ENCODE measurements around the gene MECP2.

MECP2 gene

DNA sequence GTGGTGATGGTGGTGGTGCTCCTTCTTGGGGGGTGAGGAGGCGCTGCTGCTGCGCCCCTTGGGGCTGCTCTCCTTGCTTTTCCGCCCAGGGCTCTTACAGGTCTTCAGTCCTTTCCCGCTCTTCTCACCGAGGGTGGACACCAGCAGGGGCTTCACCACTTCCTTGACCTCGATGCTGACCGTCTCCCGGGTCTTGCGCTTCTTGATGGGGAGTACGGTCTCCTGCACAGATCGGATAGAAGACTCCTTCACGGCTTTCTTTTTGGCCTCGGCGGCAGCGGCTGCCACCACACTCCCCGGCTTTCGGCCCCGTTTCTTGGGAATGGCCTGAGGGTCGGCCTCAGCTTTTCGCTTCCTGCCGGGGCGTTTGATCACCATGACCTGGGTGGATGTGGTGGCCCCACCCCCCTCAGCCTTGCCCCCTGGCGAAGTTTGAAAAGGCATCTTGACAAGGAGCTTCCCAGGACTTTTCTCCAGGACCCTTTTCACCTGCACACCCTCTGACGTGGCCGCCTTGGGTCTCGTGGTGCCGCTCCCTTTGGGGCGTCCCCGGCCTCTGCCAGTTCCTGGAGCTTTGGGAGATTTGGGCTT lies 66.7 kb downstream of the MECP2 start:
- DNase-seq: no peak

DNA sequence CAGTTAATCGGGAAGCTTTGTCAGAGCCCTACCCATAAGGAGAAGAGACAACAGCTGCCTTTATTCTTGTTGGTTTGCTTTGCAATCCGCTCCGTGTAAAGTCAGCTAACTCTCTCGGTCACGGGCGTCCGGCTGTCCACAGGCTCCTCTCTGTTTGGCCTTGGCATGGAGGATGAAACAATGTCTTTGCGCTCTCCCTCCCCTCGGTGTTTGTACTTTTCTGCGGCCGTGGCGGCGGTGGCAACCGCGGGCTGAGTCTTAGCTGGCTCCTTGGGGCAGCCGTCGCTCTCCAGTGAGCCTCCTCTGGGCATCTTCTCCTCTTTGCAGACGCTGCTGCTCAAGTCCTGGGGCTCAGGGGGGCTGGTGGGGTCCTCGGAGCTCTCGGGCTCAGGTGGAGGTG lies 67.3 kb downstream of the MECP2 start:
- no peak for DNase-seq

DNA sequence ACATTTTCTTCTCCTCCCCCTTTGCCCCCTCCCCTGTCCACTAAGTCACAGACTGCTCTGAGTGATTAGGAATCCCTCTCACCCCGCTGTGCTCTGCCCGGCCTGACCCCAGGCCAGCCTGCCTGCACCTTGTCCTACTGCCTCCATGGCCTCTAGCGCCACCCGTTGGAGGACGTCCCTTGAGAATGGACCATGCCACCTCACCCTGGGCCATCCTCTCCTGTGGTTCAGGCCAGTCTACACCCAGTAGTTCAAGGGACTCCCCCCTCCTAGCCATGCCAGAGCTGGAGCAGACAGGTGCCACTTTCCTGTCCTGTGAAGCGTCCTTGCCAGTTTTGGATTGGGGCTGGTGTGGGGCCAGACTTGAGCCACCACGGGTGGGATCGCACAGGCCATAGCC lies 68.1 kb downstream of the MECP2 start:
- DNase-seq: no peak

DNA sequence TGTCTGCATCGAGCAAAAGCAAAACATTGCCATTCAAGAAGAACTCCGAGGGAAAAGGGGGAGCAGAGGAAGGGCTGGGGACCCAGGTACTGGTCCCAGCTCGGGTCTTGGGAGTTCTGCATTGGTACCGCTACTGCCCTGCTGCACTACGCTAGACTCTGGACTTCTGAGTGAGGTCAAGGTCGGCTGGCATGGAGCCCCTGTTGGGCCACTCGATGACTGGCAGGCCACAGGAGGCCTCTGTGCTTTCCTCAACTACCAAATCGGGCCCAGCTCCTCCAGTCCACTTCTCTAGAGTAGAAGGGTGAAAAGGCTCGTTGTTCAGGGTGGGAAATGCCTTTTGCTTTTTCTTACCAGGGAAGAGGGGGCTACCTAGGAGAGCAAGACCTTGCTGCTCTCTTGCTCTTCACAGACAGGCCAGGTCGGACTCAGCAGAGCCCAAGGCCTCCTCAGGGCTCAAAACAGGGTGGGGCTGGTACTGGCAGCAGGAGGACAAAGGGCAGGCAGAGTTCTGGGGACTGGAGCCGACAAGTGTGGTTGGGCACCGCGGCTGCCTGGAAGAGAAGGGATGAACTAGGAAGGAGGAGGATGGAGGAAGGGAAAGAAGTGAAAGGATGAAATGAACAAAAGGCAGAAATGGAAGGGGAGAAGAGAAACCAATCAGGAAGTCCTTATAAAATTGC lies 68.9 kb downstream of the MECP2 start:
- no peak for DNase-seq

DNA sequence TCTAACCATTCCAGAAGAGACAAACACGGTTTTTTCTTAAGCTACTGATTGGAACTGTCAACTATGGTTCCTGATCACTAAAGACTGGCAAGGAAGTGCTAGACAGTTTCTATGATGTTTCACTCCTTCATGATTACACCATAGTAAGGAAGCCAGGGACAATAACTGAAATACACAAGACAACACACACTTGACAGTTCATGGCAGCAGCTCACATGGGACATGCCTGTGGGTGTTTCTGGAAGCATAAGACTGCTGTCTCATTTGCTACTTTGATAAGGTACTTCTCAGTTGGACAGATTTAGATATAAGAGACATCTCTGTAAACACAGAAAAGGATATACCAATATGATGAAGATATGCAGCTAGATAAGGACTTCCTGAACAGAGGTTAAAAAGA lies 69.5 kb downstream of the MECP2 start:
- DNase-seq: no peak

DNA sequence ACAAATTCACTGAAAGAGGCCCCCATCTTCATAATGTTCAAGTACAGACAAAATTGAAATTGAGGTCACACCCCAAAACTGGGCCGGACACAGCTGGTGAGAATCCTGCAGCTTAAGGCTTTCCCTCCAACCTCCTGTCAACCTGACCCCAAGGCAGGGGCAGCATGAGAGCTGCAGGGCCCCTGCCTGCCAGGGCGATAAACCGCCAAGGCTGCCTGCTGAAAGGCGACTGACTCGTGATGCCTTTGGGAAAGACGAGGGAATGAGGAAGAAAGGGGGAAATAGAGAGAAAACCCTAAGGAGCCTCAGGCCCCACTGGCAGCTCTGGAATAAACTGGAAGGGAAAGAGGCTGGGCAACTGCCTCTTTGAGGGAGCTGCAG lies 70.5 kb downstream of the MECP2 start:
- no peak for DNase-seq

DNA sequence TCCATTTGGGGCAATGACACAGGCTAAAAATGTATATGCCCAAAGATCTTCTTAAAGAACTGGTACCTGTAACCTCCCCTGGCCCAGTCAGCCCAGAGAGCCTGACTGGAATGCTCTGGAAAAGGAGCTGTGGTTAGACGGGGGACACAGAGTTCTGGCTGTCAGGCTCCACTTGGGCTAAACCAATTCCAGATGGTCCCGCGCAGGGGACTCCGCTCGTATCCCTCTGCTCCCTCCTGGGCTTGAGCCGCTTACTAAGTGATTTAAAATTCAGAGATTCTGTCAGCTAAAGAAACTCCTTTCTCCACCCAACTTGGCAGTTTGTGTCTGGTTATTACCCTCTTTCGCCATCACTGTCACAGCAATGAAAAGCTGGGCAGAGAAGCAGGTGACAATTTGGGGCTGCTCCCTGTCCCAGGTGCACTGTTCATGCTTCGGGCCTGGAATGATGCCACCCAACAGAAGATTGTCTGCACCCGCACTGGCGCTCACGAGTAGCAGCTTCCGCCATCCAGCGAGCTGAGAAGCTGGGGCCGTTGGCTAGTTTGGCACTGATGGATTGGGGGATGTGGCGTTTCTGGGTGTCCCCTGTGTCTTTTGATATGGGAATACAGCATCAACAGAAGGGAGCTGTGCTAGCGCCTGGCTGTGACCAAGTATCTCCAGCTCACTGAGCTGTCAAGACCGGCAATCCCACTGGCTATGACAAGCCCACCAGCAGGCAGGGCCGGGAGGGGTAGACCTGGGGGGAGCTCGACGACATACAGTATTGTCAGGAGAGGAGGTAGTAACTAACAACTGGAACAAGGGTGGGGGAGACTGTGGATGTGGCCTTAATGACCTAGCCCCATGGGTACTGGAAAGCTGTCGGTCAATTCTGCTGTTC lies 71.1 kb downstream of the MECP2 start:
- no peak for DNase-seq

DNA sequence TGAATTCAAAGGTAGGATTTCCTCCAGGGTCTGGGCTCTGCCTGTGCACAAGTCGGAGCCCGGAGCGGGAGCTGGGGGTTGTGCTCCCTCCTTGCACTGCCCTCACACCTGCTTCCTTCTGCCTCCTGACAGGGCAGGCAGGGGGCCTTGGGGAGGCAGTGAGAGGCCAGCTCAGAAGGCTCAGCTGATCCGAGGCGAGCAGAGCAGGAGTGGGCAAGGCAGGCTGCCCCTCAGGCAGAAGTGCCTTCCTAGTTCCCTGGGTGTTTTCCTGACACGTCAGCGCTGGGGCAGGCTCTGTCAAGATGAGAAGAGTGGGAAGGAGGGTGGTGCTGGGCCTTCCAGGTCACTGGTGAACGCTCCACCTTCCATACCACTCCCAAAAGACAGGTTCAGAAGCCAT lies 72.3 kb downstream of the MECP2 start:
- no peak for DNase-seq

DNA sequence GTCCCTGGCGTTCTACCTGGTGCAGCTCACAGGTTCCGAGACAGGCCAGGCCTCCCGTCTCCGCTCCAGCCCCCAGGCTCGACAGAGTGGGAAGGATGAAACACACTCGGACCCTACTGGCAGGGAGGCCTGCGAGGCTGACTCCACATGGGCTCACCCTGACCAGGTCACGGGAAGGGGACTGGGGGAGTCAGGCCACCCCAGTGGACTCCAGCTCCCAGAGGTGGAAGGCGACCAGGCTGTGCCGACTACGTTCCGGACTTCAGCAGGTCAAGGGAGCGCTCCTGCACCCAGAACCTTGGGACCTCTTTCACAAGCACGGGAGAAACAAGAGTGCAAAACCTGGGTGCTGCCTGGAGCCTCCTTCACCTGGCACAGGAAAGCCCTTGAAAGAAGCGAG lies 73.2 kb downstream of the MECP2 start:
- DNase-seq: no peak

DNA sequence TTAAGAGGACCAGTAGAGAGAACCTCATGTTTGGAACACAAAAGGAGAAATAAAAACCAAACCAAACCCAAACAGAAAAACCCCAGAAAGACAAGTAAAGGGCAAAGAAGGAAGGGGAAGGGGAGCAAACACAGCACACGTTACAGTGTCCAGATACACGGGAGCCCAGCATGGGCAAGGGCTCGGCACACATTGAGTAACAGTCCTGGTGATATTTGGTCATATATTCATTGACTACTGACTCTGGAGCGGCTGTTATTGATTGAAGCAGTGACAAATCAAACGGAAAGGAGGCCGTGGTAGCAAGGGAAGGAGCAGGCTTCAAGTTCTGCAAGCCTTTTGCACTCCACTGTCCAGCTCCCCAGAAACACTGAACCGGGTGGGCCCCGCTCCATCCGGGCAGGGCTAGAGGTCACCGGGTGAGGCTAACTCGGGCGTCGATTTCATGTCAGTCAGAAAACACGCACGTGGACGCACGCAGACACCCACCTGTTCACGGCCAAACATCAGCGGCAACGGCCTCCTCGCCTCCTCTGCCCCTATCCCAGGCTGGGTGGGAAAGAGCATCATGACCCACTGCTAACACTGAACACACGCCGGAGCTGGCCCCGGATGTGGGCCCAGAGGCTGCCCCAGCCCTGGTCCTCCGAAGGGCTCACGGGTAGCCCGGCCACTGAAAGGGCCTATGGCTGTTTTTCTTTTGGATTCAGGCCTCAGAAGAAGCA lies 74.1 kb downstream of the MECP2 start:
- no peak for DNase-seq

DNA sequence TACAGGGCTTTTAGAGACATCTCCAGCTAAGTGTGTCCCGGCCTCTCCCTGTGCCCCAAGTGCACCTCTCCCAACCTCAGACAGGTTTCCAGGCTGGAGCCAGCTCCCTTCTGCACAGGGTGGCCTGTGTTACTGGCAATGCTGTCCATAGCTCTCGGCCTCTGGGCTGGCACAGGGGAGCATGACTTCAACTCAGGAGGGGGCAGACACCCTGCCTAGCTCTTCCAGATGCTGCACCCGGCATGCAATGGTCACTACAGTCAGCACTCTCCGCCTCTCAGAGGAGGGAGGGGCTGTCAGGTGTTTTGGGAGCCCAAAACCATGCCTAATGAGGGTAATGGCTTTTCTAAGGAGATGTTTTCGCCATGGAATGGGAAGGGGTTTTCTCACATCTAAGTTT lies 75.4 kb downstream of the MECP2 start:
- no peak for DNase-seq

DNA sequence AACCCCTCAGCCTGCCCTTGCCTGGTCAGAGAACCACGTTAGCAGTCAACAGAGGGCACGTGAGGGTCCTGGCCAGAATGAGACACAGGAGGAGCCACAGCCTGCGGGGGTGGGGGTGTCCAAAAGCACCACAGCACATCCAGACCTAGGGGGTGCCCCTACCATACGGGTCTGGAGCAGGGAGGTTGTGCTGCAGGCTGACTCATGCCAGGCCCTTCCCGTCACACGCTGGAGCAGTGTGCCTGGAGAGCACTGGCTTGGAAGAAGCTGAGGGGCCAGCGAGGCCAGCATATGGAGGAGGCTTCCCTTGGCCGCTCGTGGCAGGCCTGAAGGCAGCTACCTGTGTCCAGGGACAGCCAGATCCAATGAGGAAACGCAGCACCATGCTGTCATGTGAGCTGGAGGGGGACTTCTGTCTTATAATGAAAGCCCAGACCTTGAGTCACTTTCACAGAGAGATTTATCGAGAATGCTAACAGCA lies 76.3 kb downstream of the MECP2 start:
- DNase-seq: no peak

DNA sequence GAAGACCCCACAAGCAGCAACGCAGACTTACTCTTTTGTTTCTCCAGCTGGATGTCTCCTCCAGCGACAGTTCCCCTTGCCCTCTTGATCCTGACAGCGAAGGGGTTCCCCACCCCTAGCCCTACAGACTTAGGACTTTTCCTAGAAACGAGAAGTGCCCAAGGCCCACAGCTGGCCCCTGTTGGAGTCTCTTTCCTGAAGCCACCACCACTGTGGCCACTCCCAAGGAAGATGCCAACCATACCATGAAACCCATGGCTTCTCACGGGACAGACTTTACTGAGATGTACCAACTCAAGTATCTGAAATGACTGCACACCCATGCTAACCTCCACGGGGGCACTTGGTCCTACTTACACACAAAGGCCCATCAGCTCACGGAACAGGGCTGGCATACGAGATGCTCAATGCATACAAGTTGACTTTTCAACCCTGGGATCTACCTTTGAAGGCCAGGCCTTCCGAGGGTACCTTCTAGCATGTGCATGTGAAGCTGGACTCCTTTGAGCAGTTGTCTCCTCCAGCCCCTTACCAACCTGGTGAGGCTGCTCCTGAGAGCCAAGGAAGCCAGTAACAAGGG lies 76.9 kb downstream of the MECP2 start:
- DNase-seq: no peak

DNA sequence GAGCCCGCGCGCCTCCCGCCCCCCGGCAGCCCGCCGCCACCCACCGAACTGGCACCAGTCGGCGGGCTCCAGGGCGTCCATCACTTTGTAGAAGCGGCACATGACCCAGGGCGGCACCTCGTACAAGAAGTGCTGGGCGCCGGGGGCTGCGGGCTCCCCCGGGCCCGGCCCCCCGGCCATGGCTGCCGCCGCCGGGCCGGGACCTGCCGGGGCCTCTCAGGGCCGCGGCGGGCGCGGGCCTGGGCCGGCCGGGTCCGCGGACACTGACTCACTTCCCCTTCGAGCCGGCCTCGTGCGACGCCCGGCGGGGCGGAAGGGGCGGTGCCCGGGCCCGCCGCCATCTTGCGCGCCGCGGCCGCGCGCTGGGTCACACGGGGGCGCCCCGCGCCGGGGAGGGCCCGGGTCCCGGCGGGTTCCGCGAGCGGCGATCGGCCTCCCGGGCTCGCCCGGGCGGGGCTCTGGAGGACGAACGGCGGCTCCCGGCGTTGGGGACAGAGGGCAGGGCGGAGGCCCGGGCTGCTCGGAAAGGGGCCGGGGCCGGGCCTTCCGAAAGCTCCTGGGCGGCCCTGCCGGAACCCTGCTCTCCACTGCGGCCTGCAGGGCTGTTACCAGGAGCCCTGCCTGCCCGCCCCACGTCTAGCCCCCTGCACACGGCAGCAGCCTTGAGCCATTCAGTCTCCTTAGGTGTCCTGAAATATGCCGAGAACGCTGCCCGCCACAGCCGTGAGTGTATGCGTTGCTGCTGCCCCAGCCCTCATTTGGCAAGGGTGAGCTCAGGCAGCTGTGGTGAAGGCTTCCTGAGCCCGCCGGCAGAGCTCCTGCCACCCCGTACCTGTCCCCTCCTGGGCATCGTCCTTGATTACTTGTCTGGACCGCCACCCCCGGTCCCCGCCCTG lies 77.6 kb downstream of the MECP2 start, which contains the start of gene IRAK1:
Gene IRAK1 (minus strand): TSS at position 270 of the 896 bp plus-strand sequence. CDS start 90 bp downstream, at position 180.
- peak; percentile 34 for DNase-seq

DNA sequence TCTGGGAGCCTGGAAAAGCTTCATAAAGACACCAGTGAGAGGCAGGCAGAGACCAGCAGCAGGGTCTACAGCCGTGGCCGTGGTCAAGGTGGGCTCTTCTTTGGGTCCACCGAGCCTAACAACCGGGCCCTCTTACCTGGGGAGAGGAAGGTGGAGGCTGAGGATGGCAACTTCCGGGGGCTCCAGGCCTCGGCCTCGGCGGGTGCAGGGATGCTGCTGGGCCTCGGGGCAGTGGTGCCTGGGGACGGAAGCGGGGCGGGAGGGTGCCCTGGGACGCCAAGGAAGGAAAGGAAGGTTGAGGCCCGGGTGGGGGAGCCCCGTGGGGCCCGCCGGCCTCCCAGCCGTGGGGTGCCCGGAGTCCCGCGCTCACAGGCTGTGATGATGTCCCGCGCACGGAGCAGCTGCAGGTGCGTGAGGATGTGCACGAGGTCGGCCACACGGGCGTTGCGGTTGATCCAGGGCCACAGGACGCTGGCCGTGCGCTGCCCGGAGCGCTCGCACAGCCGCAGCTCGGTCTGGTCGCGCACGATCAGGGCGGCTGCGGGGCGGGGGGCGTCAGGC lies 78.4 kb downstream of the MECP2 start:
- DNase-seq: no peak

DNA sequence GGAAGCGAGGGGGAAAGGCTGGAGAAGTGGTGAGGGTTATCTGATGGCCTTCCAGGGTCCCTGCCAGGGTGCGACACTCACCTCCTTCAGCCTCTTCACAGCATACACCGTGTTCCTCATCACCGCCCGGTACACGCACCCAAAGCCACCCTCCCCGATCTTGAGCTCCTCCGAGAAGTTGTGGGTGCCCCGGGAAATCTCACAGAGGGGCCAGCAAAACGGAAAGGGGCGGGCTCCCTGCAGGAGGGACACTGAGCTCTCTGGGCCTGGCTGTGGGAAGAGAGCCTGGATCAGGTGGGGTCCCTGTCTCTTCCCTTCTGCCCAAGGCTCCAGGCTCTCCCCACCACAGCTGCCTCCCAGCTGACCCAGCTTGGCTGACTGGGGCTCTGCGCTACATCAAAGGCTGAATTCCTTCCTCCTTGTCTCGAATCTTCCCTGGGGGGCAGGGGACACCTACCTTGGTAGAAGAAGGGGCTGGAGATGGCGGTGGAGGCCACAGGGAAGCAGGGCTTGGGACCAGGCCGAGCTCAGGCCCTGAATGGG lies 78.9 kb downstream of the MECP2 start:
- no peak for DNase-seq

DNA sequence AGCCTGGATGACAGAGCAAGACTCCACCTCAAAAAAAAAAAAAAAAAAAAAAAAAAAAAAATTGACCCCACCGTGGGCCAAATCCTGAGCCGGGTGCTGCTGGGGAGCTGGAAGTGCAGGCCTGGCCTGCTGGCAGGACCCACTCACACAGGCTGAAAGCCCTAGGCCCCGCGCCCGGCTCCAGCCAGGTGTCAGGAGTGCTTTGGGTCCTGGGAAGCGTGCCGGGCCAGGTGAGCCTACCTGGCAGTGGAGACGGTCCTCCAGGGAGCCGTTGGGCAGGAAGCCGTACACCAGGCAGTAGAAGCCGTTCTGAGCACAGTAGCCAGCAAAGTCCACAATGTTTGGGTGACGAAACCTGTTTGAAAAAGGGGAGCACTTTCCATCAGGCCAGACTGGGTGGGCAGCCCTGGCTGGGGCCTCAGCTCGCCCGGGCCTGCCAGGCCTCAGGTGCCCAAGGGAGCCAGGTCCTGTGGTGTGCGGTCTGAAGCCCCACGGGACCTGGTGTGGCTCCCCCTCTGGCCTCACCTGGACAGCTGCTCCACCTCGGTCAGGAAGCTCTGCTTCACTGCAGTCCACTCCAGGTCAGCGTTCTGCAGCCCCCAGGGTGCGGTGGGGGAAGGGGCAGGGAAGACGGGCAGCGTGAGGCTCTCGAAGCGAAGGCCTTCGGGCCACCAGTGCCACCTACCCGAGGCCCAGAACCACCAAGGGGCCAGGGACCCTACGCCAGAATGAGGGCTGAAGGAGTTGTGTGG lies 79.6 kb downstream of the MECP2 start:
- DNase-seq: no peak

DNA sequence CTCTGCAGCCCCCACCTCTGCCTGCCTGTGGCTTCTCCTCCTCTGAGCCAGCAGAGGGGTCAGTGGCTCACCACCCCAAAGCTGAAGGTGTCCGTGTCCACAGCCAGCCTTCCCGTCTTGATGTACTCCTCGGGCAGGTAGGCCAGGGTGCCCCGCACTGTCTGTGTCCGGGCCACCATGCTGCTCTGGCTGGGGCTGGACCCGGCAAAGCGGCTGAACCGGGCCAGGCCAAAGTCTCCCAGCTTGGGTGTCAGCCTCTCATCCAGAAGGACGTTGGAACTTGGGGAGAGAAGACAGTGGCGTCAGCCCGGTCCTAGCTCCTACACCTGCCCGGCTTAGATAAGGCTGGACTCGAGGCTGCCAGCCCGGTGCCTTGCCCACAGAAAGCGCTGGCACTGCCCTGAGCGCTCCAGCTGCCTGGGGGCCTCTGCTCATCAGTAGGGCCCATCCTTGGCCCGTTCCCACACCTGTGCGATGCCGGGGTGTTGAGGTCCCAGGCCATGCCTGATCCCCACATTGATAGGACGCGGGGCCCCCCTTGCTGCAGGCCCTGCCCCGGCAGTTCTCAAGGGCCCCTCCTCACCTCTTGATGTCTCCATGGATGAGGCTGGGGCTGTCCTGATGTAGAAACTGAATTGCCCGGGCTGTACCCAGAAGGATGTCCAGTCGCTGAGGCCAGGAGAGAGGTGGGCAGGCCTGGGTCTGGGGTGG lies 81.0 kb downstream of the MECP2 start:
- no peak for DNase-seq

DNA sequence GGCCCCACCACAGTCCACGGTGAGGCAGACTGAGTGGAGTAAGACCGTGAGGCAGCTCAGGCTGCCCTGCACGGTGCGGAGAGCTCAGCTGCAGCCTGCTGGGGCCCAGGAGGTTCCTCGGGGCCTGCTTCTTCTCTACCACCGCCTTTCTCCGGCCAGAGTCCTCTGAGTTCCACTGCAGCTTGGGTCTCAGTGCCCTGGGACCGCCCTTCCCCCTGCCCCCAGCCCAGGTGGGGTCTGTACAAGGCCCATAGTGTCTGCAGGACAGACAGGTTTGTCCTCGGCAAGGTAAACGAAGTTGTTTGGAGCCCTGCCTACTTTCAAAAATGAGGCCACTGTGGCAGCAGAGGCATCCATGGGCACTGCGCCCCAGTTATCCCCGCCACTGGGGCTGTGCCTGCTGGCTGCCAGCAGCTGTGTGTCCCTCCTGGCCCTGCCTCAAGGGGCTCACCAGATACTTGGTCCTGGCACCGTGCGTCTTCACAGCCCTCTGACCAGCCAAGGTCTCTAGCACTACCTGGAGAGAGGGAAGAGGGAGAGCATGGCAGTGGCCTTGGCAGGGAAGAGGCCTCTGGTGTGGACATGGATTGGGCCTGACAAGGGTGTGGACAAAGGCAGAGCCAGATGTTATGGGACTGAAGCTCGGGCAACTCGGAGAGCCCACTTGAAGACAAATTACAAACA lies 81.8 kb downstream of the MECP2 start:
- no peak for DNase-seq
